ENCODE data around the gene PMS1. TPM values are rescaled to one million over a fixed set of nuclear protein-coding genes. Genes with fewer than 3 reads are reported as not detected.

Gene PMS1
- total RNA-seq, 6 donors from 2014 or later = 6.7 to 27.1 (median 20.0) TPM

- Histone ChIP-seq H3K4me3 (no peak overlapping the region), H3K4me1 (no peaks in the 10 kb centered on the region), H3K27ac (no peak overlapping the region), H3K36me3 (peaks cover 0 to 23% (median 5%) of the 10 kb centered on the region in 4 donors), H3K9me3 (no peaks in the 10 kb centered on the region), H3K27me3 (no peaks in the 10 kb centered on the region)
- no peak for ATAC-seq (ENCODE audit: low FRiP score in 2 of 2)
- 79 to 89% methylated on average over 1 of the region's 1 CpG for WGBS, 2 donors
- TF ChIP-seq, protein P1, sequence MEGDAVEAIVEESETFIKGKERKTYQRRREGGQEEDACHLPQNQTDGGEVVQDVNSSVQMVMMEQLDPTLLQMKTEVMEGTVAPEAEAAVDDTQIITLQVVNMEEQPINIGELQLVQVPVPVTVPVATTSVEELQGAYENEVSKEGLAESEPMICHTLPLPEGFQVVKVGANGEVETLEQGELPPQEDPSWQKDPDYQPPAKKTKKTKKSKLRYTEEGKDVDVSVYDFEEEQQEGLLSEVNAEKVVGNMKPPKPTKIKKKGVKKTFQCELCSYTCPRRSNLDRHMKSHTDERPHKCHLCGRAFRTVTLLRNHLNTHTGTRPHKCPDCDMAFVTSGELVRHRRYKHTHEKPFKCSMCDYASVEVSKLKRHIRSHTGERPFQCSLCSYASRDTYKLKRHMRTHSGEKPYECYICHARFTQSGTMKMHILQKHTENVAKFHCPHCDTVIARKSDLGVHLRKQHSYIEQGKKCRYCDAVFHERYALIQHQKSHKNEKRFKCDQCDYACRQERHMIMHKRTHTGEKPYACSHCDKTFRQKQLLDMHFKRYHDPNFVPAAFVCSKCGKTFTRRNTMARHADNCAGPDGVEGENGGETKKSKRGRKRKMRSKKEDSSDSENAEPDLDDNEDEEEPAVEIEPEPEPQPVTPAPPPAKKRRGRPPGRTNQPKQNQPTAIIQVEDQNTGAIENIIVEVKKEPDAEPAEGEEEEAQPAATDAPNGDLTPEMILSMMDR (IDR thresholded peaks at IDR 0.05) = no peak
- TF ChIP-seq POLR2AphosphoS5 (IDR thresholded peaks at IDR 0.05) (no peak), EP300 (IDR thresholded peaks at IDR 0.05) (no peak), POLR2A (IDR thresholded peaks at IDR 0.05) (no peak)
- no peak for DNase-seq
Observed at GRCh38 chr2:189858291-189858690, 74.0 kb downstream of the PMS1 start.

DNA sequence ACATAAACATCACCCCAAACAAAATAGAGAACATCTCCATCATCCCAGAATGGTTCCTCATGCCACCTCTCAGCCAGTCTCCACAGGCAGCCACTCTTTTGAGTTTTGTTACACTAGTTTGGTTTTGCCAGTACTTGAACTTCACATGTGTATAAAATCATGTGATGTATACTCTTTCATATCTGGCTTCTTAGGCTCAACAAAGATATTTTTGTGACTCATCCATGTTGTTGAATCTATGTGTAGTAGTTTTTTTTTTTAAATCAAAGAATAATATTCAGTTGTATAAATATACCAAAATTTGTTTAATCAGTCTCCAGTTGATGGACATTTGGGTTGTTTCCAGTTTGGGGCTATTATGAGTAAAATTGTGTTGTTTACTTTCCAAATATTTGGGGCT lies 75.9 kb downstream of the PMS1 start:
- H3K9me3 ChIP-seq = no peaks in the 10 kb centered on the region
- TF ChIP-seq EP300 (IDR thresholded peaks at IDR 0.05) = no peak
- TF ChIP-seq POLR2A (IDR thresholded peaks at IDR 0.05) = no peak
- TF ChIP-seq, protein P1 (IDR thresholded peaks at IDR 0.05) = no peak
- TF ChIP-seq POLR2AphosphoS5 (IDR thresholded peaks at IDR 0.05) = no peak
- no peaks in the 10 kb centered on the region for H3K4me1 ChIP-seq
- no peak for ATAC-seq (ENCODE audit: low FRiP score in 2 of 2)
- H3K27me3 ChIP-seq = no peaks in the 10 kb centered on the region
- no peak for DNase-seq
- no peak overlapping the region for H3K4me3 ChIP-seq
- H3K36me3 ChIP-seq = peaks cover 0 to 9% (median 2%) of the 10 kb centered on the region in 4 donors
- no peak overlapping the region for H3K27ac ChIP-seq

DNA sequence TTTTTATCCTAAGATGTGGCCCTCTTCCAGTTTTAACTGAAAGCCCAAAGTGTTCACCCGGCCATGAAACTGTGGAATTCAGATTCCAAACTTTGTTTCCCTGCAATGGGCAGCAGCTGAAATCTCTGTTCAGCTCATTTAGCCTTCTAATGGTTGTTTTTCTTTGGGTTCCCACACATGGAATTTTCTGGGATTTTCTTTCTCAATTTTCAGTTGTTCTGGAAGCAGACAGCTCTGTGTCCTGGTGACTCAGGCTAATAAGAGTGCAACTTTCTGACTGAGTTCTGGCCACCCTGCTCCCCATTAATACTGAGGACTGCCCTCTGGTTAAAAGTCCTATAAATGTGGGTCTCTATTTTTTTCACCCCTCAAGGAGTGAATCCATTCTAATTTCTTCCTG lies 78.5 kb downstream of the PMS1 start:
- TF ChIP-seq, protein P1 (IDR thresholded peaks at IDR 0.05) = no peak
- TF ChIP-seq POLR2AphosphoS5 (IDR thresholded peaks at IDR 0.05) (no peak), POLR2A (IDR thresholded peaks at IDR 0.05) (no peak)
- H3K4me3 ChIP-seq = no peak overlapping the region
- H3K27ac ChIP-seq = no peak overlapping the region
- WGBS, 2 donors = 95 to 96% methylated on average over 1 of the region's 1 CpG
- ATAC-seq (ENCODE audit: low FRiP score in 2 of 2) (no peak), DNase-seq (no peak)
- no peaks in the 10 kb centered on the region for H3K4me1 ChIP-seq
- H3K27me3 ChIP-seq = no peaks in the 10 kb centered on the region
- peaks cover 0 to 6% (median 2%) of the 10 kb centered on the region in 4 donors for H3K36me3 ChIP-seq
- no peaks in the 10 kb centered on the region for H3K9me3 ChIP-seq

GRCh38 chr2:189865826-189866225 lies 81.6 kb downstream of the PMS1 start:
- ATAC-seq (ENCODE audit: low FRiP score in 2 of 2) = no peak

DNA sequence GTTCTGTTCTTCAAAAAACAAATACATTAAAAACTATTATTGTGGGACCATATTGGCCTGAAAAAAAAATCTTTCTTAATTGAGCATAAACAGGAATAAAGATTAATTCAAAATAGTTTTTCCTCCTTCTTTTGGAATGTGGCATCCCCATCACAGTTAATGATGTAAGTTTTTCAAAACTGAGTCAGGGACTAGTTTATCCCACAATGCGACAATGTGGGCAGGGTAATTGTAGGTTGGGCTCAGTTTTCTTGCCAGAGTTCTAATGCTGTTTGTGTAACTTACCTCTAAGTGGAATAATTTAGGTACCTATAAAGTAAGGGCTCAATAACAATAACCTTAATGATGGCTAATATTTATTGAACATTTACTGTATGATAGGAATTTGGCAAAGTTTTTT lies 82.0 kb downstream of the PMS1 start:
- Histone ChIP-seq H3K4me3 (no peak overlapping the region), H3K27me3 (no peaks in the 10 kb centered on the region), H3K9me3 (no peaks in the 10 kb centered on the region), H3K36me3 (peaks cover 0 to 6% (median 2%) of the 10 kb centered on the region in 4 donors), H3K4me1 (no peaks in the 10 kb centered on the region), H3K27ac (no peak overlapping the region)
- 97 to 100% methylated on average over 1 of the region's 1 CpG for WGBS, 2 donors
- DNase-seq = no peak
- TF ChIP-seq POLR2AphosphoS5 (IDR thresholded peaks at IDR 0.05) = no peak
- TF ChIP-seq EP300 (IDR thresholded peaks at IDR 0.05) = no peak
- TF ChIP-seq, protein P1 (IDR thresholded peaks at IDR 0.05) = no peak
- TF ChIP-seq POLR2A (IDR thresholded peaks at IDR 0.05) = no peak
- ATAC-seq (ENCODE audit: low FRiP score in 2 of 2) = no peak

More at GRCh38 chr2:189865826-189866225, 81.6 kb downstream of the PMS1 start:
- H3K36me3 ChIP-seq = peaks cover 0 to 6% (median 2%) of the 10 kb centered on the region in 4 donors
- TF ChIP-seq, protein P1 (IDR thresholded peaks at IDR 0.05) = no peak
- TF ChIP-seq POLR2AphosphoS5 (IDR thresholded peaks at IDR 0.05) (no peak), EP300 (IDR thresholded peaks at IDR 0.05) (no peak), POLR2A (IDR thresholded peaks at IDR 0.05) (no peak)
- no peaks in the 10 kb centered on the region for H3K4me1 ChIP-seq
- no peak for DNase-seq
- WGBS, 2 donors = 73 to 90% methylated on average over 1 of the region's 1 CpG
- H3K4me3 ChIP-seq = no peak overlapping the region
- H3K27ac ChIP-seq = no peak overlapping the region
- H3K27me3 ChIP-seq = no peaks in the 10 kb centered on the region
- H3K9me3 ChIP-seq = no peaks in the 10 kb centered on the region

All from upper lobe of left lung (tissue), 6 donors.